GM23338 (cell line): ENCODE results near the gene BNC1. TPM values are rescaled to one million over a fixed set of nuclear protein-coding genes. Genes with fewer than 3 reads are reported as not detected.

Experiments
- ATAC-seq: fragments of 200-7000 bp; cut with Tn5 transposase; 3 replicates; pipeline ENCODE4 v1.9.1; 2020
- DNase-seq: peaks from one replicate; pipeline ENCODE4 v3.0.0-alpha.2; 2015; ENCODE audit warnings: low spot score
- H2AFZ ChIP-seq: fragments of 200-600 bp; sonication (generic); 2 replicates; pipeline ENCODE4 v1.8.0; 2016; ENCODE audit warnings: antibody characterized with exemption, mild to moderate bottlenecking, moderate library complexity
- H3F3A ChIP-seq: fragments of 200-600 bp; sonication (generic); replicated peaks from 2 replicates; pipeline ENCODE4 v1.8.0; 2017; ENCODE audit warnings: antibody characterized with exemption, mixed run types, low read depth
- H3K27ac ChIP-seq: fragments of 200-600 bp; sonication (generic); 2 replicates; pipeline ENCODE4 v1.6.1; 2016; ENCODE audit warnings: low read depth
- H3K27me3 ChIP-seq: fragments of 200-600 bp; sonication (generic); 2 replicates; pipeline ENCODE4 v1.8.0; 2016; ENCODE audit warnings: mild to moderate bottlenecking, mixed run types, moderate library complexity; ENCODE audit not compliant: insufficient read depth
- H3K36me3 ChIP-seq: fragments of 200-600 bp; sonication (generic); 2 replicates; pipeline ENCODE4 v1.8.0; 2016; ENCODE audit warnings: mild to moderate bottlenecking; ENCODE audit not compliant: insufficient read depth
- H3K4me1 ChIP-seq: fragments of 200-600 bp; sonication (generic); 2 replicates; pipeline ENCODE4 v1.8.0; 2016; ENCODE audit warnings: mild to moderate bottlenecking, moderate library complexity; ENCODE audit not compliant: insufficient read depth
- H3K4me2 ChIP-seq: fragments of 200-600 bp; sonication (generic); 2 replicates; pipeline ENCODE4 v1.7.1; 2017; ENCODE audit warnings: mixed run types
- H3K4me3 ChIP-seq: fragments of 200-600 bp; sonication (generic); 2 replicates; pipeline ENCODE4 v1.6.1; 2016; ENCODE audit warnings: mixed run types
- H3K79me2 ChIP-seq: fragments of 200-600 bp; sonication (generic); replicated peaks from 2 replicates; pipeline ENCODE4 v1.8.0; 2017; ENCODE audit warnings: mild to moderate bottlenecking; ENCODE audit not compliant: insufficient read depth
- H3K9me2 ChIP-seq: fragments of 200-600 bp; sonication (generic); 2 replicates; pipeline ENCODE4 v1.8.0; 2017; ENCODE audit not compliant: insufficient read depth
- H4K20me1 ChIP-seq: fragments of 200-600 bp; sonication (generic); replicated peaks from 2 replicates; pipeline ENCODE4 v1.8.0; 2017; ENCODE audit warnings: mild to moderate bottlenecking; ENCODE audit not compliant: insufficient read depth
- H3K27ac Mint-ChIP-seq: 2 replicates; pipeline ENCODE4 v1.8.0; 2020; ENCODE audit warnings: inconsistent platforms, mild to moderate bottlenecking, moderate library complexity, mixed read lengths
- H3K27me3 Mint-ChIP-seq: 3 replicates; pipeline ENCODE4 v1.8.0; 2022; ENCODE audit warnings: low read depth, mild to moderate bottlenecking, moderate library complexity, mixed read lengths, inconsistent platforms; ENCODE audit not compliant: insufficient read depth, poor library complexity
- H3K36me3 Mint-ChIP-seq: 3 replicates; pipeline ENCODE4 v1.8.0; 2021; ENCODE audit warnings: low read depth, mild to moderate bottlenecking, inconsistent platforms, moderate library complexity, mixed read lengths
- H3K4me1 Mint-ChIP-seq: 3 replicates; pipeline ENCODE4 v1.8.0; 2020; ENCODE audit warnings: mild to moderate bottlenecking, inconsistent platforms, mixed read lengths
- H3K4me3 Mint-ChIP-seq: 3 replicates; pipeline ENCODE4 v1.8.0; 2021; ENCODE audit warnings: moderate library complexity, mild to moderate bottlenecking, inconsistent platforms, mixed read lengths
- H3K9me3 Mint-ChIP-seq: 3 replicates; pipeline ENCODE4 v1.8.0; 2020; ENCODE audit warnings: moderate library complexity, mild to moderate bottlenecking, inconsistent platforms, mixed read lengths
- CREB1 ChIP-seq: fragments of 250-450 bp; sonication (Bioruptor Pico); IDR thresholded peaks from 2 replicates; pipeline ENCODE4 v1.5.0; 2020; ENCODE audit warnings: low read depth, mild to moderate bottlenecking, moderate library complexity
- EZH2 ChIP-seq: fragments of 200-600 bp; sonication (generic); IDR thresholded peaks from one replicate; pipeline ENCODE4 v1.8.0; 2017; ENCODE audit warnings: antibody characterized with exemption, mild to moderate bottlenecking, low read depth; ENCODE audit not compliant: unreplicated experiment
- JUNB ChIP-seq: IDR thresholded peaks from one replicate; pipeline ENCODE4 v1.6.1; 2016; ENCODE audit warnings: antibody characterized with exemption; ENCODE audit not compliant: unreplicated experiment
- POLR2AphosphoS5 ChIP-seq: IDR thresholded peaks from 2 replicates; pipeline ENCODE4 v1.6.1; 2016; ENCODE audit warnings: antibody characterized with exemption, low read depth
- ZNF114 ChIP-seq: fragments of 250-450 bp; sonication (Bioruptor Pico); IDR thresholded peaks from 2 replicates; pipeline ENCODE4 v1.5.0; 2020; ENCODE audit warnings: mild to moderate bottlenecking, moderate library complexity
- ZNF462 ChIP-seq: fragments of 250-450 bp; sonication (Bioruptor Pico); IDR thresholded peaks from 2 replicates; pipeline ENCODE4 v1.5.0; 2020; ENCODE audit warnings: mild to moderate bottlenecking, moderate library complexity
- polyA plus RNA-seq: library from polyadenylated mRNA; unstranded; fragments of >200 nt; fragmentation: Nextera tagmentation; extraction: Ambion mirVana; gene quantifications from 2 replicates; pipeline ENCODE4 v1.2.1, GENCODE V29; 2016
- total RNA-seq: library from RNA; depleted of rRNA; stranded (reverse); fragments of >200 nt; shearing (Covaris generic); gene quantifications from 2 replicates; pipeline ENCODE4 v1.2.3, GENCODE V29; 2014

BNC1 gene
- total and polyA plus RNA-seq, 2 experiments from 2014 or later, result 0.26 to 1.1 TPM

- TF ChIP-seq ZNF462, result no peak
- TF ChIP-seq POLR2AphosphoS5, result no peak
- TF ChIP-seq CREB1 (CRISPR knock-in tag), result no peak
- TF ChIP-seq JUNB, result no peak
- no peak for TF ChIP-seq ZNF114
Observed at GRCh38 chr15:83278191-83278590, 6.3 kb downstream of the BNC1 start (continued).

- no peak for ATAC-seq
- Mint-ChIP-seq H3K4me1 (no peaks in the 10 kb centered on the region), H3K4me3 (no peak overlapping the region), H3K9me3 (no peaks in the 10 kb centered on the region), H3K27me3 (peaks cover 4% of the 10 kb centered on the region), H3K27ac (no peak overlapping the region), H3K36me3 (no peaks in the 10 kb centered on the region)
- Histone ChIP-seq H3K9me2 (no peaks in the 10 kb centered on the region), H3K4me3 (no peak overlapping the region), H4K20me1 (no peaks in the 10 kb centered on the region; the same call in 1 of the 2 replicates), H3K36me3 (no peaks in the 10 kb centered on the region), H3K27me3 (peaks cover 27% of the 10 kb centered on the region), H3F3A (no peaks in the 10 kb centered on the region), H2AFZ (no peak overlapping the region), H3K79me2 (no peaks in the 10 kb centered on the region), H3K27ac (no peak overlapping the region), H3K4me1 (no peaks in the 10 kb centered on the region), H3K4me2 (no peak overlapping the region)
- no peak for DNase-seq
- no peak for TF ChIP-seq EZH2
Observed at GRCh38 chr15:83276661-83277060, 7.8 kb downstream of the BNC1 start.
